ENCODE data around the gene DENND4A.

The DENND4A gene

GRCh38 chr15:65645392-65645791, 146.7 kb downstream of the DENND4A start:
- no peak overlapping the region for H2AFZ ChIP-seq (ENCODE audit: low read length)
- no peaks in the 10 kb centered on the region for H3K9me3 ChIP-seq (replicated peaks in 1 of 2; ENCODE audit: control insufficient read depth in 2 of 2, insufficient read depth in 1 of 2, low read depth in 1 of 2, low read length in 2 of 2)
- no peak overlapping the region for H2BK5ac ChIP-seq (ENCODE audit: low read length)
- H2BK120ac ChIP-seq (ENCODE audit: low read depth, low read length) = no peak overlapping the region
- no peak overlapping the region for H4K8ac ChIP-seq (ENCODE audit: low read depth, low read length)
- no peak overlapping the region for H2AK5ac ChIP-seq (ENCODE audit: low read depth, low read length)
- no peak overlapping the region for H3K18ac ChIP-seq (ENCODE audit: low read length)
- no peaks in the 10 kb centered on the region for H3K4me1 ChIP-seq (ENCODE audit: control insufficient read depth in 2 of 2, insufficient read depth in 1 of 2, low read depth in 1 of 2, low read length in 2 of 2)
- no peak for DNase-seq (ENCODE audit: low spot score)
- no peak overlapping the region for H2BK15ac ChIP-seq (ENCODE audit: low read length)
- no peak overlapping the region for H3K4ac ChIP-seq (ENCODE audit: low read length)
- no peaks in the 10 kb centered on the region for H3K36me3 ChIP-seq (replicated peaks in 1 of 2; ENCODE audit: control insufficient read depth in 2 of 2, insufficient read depth in 2 of 2, low read length in 2 of 2)
- no peaks in the 10 kb centered on the region for H3K79me1 ChIP-seq (ENCODE audit: low read depth, low read length)
- H3K27ac ChIP-seq (replicated peaks; ENCODE audit: low read length) = no peak overlapping the region
- no peak overlapping the region for H3K4me3 ChIP-seq (ENCODE audit: low read length in 2 of 2)
- H4K91ac ChIP-seq (ENCODE audit: low read depth, low read length, poor library complexity) = no peak overlapping the region
- no CpG with 5 or more reads among the region's 4 CpGs for WGBS, 2 donors (ENCODE audit: extremely low coverage in 2 of 2, insufficient read length in 2 of 2, insufficient replicate concordance in 1 of 2)
- H2BK12ac ChIP-seq (ENCODE audit: low read length) = no peak overlapping the region
- H3K9ac ChIP-seq (ENCODE audit: low read depth, low read length, poor library complexity) = no peak overlapping the region
- no peak overlapping the region for H3K14ac ChIP-seq (ENCODE audit: low read length)
- no peak overlapping the region for H3K4me2 ChIP-seq (ENCODE audit: insufficient read depth, low read length, poor library complexity, severe bottlenecking)
- no peaks in the 10 kb centered on the region for H3K27me3 ChIP-seq (ENCODE audit: control insufficient read depth in 3 of 3, insufficient read depth in 3 of 3, low read depth in 1 of 3, low read length in 3 of 3)
- H3K23ac ChIP-seq (ENCODE audit: low read depth, low read length, poor library complexity) = no peak overlapping the region

- H3K36me3 ChIP-seq (replicated peaks in 1 of 2; ENCODE audit: control insufficient read depth in 2 of 2, insufficient read depth in 2 of 2, low read length in 2 of 2) = no peaks in the 10 kb centered on the region
- H2AFZ ChIP-seq (ENCODE audit: low read length) = no peak overlapping the region
- no peak overlapping the region for H3K4me2 ChIP-seq (ENCODE audit: insufficient read depth, low read length, poor library complexity, severe bottlenecking)
- H3K18ac ChIP-seq (ENCODE audit: low read length) = no peak overlapping the region
- no peaks in the 10 kb centered on the region for H3K79me1 ChIP-seq (ENCODE audit: low read depth, low read length)
- peak overlapping the region; percentile 26 for H3K14ac ChIP-seq (ENCODE audit: low read length)
- H3K9ac ChIP-seq (ENCODE audit: low read depth, low read length, poor library complexity) = no peak overlapping the region
- H3K27ac ChIP-seq (replicated peaks; ENCODE audit: low read length) = no peak overlapping the region
- H2BK12ac ChIP-seq (ENCODE audit: low read length) = no peak overlapping the region
- no peak overlapping the region for H3K23ac ChIP-seq (ENCODE audit: low read depth, low read length, poor library complexity)
- DNase-seq (ENCODE audit: low spot score) = no peak
- no peak overlapping the region for H2BK15ac ChIP-seq (ENCODE audit: low read length)
- H3K4ac ChIP-seq (ENCODE audit: low read length) = no peak overlapping the region
- no peak overlapping the region for H2BK5ac ChIP-seq (ENCODE audit: low read length)
- H3K4me1 ChIP-seq (ENCODE audit: control insufficient read depth in 2 of 2, insufficient read depth in 1 of 2, low read depth in 1 of 2, low read length in 2 of 2) = no peaks in the 10 kb centered on the region
- H4K8ac ChIP-seq (ENCODE audit: low read depth, low read length) = no peak overlapping the region
- no peak overlapping the region for H4K91ac ChIP-seq (ENCODE audit: low read depth, low read length, poor library complexity)
- WGBS, 2 donors (ENCODE audit: extremely low coverage in 2 of 2, insufficient read length in 2 of 2, insufficient replicate concordance in 1 of 2) = no CpG with 5 or more reads among the region's 4 CpGs
- H2BK120ac ChIP-seq (ENCODE audit: low read depth, low read length) = no peak overlapping the region
- no peak overlapping the region for H2AK5ac ChIP-seq (ENCODE audit: low read depth, low read length)
- no peaks in the 10 kb centered on the region for H3K27me3 ChIP-seq (ENCODE audit: control insufficient read depth in 3 of 3, insufficient read depth in 3 of 3, low read depth in 1 of 3, low read length in 3 of 3)
- no peak overlapping the region for H3K4me3 ChIP-seq (ENCODE audit: low read length in 2 of 2)
- H3K9me3 ChIP-seq (replicated peaks in 1 of 2; ENCODE audit: control insufficient read depth in 2 of 2, insufficient read depth in 1 of 2, low read depth in 1 of 2, low read length in 2 of 2) = no peaks in the 10 kb centered on the region
Observed at GRCh38 chr15:65644282-65644681, 147.8 kb downstream of the DENND4A start.

GRCh38 chr15:65642594-65642993, 149.5 kb downstream of the DENND4A start:
- Histone ChIP-seq H2BK15ac (ENCODE audit: low read length) (no peak overlapping the region), H3K14ac (ENCODE audit: low read length) (peak overlapping the region; percentile 26), H2AK5ac (ENCODE audit: low read depth, low read length) (no peak overlapping the region), H2AFZ (ENCODE audit: low read length) (no peak overlapping the region), H3K9ac (ENCODE audit: low read depth, low read length, poor library complexity) (no peak overlapping the region), H2BK120ac (ENCODE audit: low read depth, low read length) (no peak overlapping the region), H3K18ac (ENCODE audit: low read length) (no peak overlapping the region), H2BK12ac (ENCODE audit: low read length) (no peak overlapping the region), H3K9me3 (replicated peaks in 1 of 2; ENCODE audit: control insufficient read depth in 2 of 2, insufficient read depth in 1 of 2, low read depth in 1 of 2, low read length in 2 of 2) (no peaks in the 10 kb centered on the region), H3K4ac (ENCODE audit: low read length) (no peak overlapping the region), H4K8ac (ENCODE audit: low read depth, low read length) (no peak overlapping the region), H3K4me2 (ENCODE audit: insufficient read depth, low read length, poor library complexity, severe bottlenecking) (no peak overlapping the region), H4K91ac (ENCODE audit: low read depth, low read length, poor library complexity) (peak overlapping the region; percentile 7), H3K79me1 (ENCODE audit: low read depth, low read length) (no peaks in the 10 kb centered on the region), H3K27ac (replicated peaks; ENCODE audit: low read length) (no peak overlapping the region), H3K23ac (ENCODE audit: low read depth, low read length, poor library complexity) (no peak overlapping the region), H3K4me1 (ENCODE audit: control insufficient read depth in 2 of 2, insufficient read depth in 1 of 2, low read depth in 1 of 2, low read length in 2 of 2) (no peaks in the 10 kb centered on the region), H3K27me3 (ENCODE audit: control insufficient read depth in 3 of 3, insufficient read depth in 3 of 3, low read depth in 1 of 3, low read length in 3 of 3) (no peaks in the 10 kb centered on the region), H3K36me3 (replicated peaks in 1 of 2; ENCODE audit: control insufficient read depth in 2 of 2, insufficient read depth in 2 of 2, low read length in 2 of 2) (no peaks in the 10 kb centered on the region), H2BK5ac (ENCODE audit: low read length) (no peak overlapping the region), H3K4me3 (ENCODE audit: low read length in 2 of 2) (no peak overlapping the region)
- DNase-seq (ENCODE audit: low spot score) = no peak
- no CpG with 5 or more reads among the region's 6 CpGs for WGBS, 2 donors (ENCODE audit: extremely low coverage in 2 of 2, insufficient read length in 2 of 2, insufficient replicate concordance in 1 of 2)

GRCh38 chr15:65641768-65642475, 150.2 kb downstream of the DENND4A start:
- Histone ChIP-seq H3K14ac (ENCODE audit: low read length) (peak overlapping the region; percentile 26), H4K91ac (ENCODE audit: low read depth, low read length, poor library complexity) (no peak overlapping the region), H3K36me3 (replicated peaks in 1 of 2; ENCODE audit: control insufficient read depth in 2 of 2, insufficient read depth in 2 of 2, low read length in 2 of 2) (no peaks in the 10 kb centered on the region), H3K23ac (ENCODE audit: low read depth, low read length, poor library complexity) (no peak overlapping the region), H2BK5ac (ENCODE audit: low read length) (no peak overlapping the region), H2BK120ac (ENCODE audit: low read depth, low read length) (no peak overlapping the region), H3K27ac (replicated peaks; ENCODE audit: low read length) (no peak overlapping the region), H3K27me3 (ENCODE audit: control insufficient read depth in 3 of 3, insufficient read depth in 3 of 3, low read depth in 1 of 3, low read length in 3 of 3) (no peaks in the 10 kb centered on the region), H2AFZ (ENCODE audit: low read length) (no peak overlapping the region), H3K4ac (ENCODE audit: low read length) (no peak overlapping the region), H3K18ac (ENCODE audit: low read length) (peak overlapping the region; percentile 11), H3K9ac (ENCODE audit: low read depth, low read length, poor library complexity) (no peak overlapping the region), H2BK15ac (ENCODE audit: low read length) (no peak overlapping the region), H2BK12ac (ENCODE audit: low read length) (no peak overlapping the region), H3K9me3 (replicated peaks in 1 of 2; ENCODE audit: control insufficient read depth in 2 of 2, insufficient read depth in 1 of 2, low read depth in 1 of 2, low read length in 2 of 2) (no peaks in the 10 kb centered on the region), H4K8ac (ENCODE audit: low read depth, low read length) (no peak overlapping the region), H3K4me3 (ENCODE audit: low read length in 2 of 2) (no peak overlapping the region), H3K4me1 (ENCODE audit: control insufficient read depth in 2 of 2, insufficient read depth in 1 of 2, low read depth in 1 of 2, low read length in 2 of 2) (no peaks in the 10 kb centered on the region), H3K4me2 (ENCODE audit: insufficient read depth, low read length, poor library complexity, severe bottlenecking) (no peak overlapping the region), H3K79me1 (ENCODE audit: low read depth, low read length) (no peaks in the 10 kb centered on the region), H2AK5ac (ENCODE audit: low read depth, low read length) (no peak overlapping the region)
- DNase-seq (ENCODE audit: low spot score) = no peak
- WGBS, 2 donors (ENCODE audit: extremely low coverage in 2 of 2, insufficient read length in 2 of 2, insufficient replicate concordance in 1 of 2) = no CpG with 5 or more reads among the region's 6 CpGs
